Measurements from ENCODE around the gene KPNA4.
"Not testable (repeated sequence)": the region's sequence is repeated elsewhere in the genome, so short reads cannot be mapped to it uniquely, and the experiment has no call there.

The KPNA4 gene

DNA sequence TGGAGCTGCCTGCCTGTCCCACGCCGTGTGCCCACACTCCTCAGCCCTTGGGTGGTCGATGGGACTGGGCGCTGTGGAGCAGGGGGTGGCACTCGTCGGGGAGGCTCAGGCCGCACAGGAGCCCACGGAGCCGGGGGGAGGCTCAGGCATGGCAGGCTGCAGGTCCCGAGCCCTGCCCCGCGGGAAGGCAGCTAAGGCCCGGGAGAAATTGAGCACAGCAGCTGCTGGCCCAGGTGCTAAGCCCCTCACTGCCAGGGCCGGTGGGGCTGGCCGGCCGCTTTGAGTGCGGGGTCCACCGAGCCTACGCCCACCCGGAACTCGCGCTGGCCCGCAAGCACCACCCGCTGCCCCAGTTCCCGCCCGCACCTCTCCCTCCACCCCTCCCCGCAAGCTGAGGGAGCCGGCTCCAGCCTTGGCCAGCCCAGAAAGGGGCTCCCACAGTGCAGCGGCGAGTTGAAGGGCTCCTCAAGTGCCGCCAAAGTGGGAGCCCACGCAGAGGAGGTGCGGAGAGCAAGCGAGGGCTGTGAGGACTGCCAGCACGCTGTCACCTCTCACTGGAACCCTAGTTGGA is 8.7 kb upstream of the KPNA4 start:
- not testable (repeated sequence) for DNase-seq (ENCODE audit: low spot score)

- DNase-seq (ENCODE audit: low spot score): no peak
Observed at GRCh38 chr3:160569894-160570652, 4.7 kb upstream of the KPNA4 start.

DNA sequence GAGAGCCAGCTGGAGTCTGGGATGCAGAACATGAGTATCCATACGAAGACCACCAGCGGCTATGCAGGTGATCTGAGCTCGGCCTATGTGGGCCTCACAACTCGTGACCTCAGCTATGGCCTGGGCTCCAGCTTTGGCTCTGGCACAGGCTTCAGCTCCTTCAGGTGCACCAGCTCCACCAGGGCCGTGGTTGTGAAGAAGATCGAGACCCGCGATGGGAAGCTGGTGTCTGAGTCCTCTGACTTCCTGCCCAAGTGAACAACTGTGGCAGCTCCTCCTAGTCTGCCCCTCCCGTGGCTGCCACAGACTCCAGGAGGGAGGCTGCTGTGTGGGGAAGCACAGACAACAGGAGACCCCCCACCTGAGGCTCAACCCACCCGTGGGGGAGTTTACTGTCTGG is 3.6 kb upstream of the KPNA4 start:
- no peak for DNase-seq (ENCODE audit: low spot score)

DNA sequence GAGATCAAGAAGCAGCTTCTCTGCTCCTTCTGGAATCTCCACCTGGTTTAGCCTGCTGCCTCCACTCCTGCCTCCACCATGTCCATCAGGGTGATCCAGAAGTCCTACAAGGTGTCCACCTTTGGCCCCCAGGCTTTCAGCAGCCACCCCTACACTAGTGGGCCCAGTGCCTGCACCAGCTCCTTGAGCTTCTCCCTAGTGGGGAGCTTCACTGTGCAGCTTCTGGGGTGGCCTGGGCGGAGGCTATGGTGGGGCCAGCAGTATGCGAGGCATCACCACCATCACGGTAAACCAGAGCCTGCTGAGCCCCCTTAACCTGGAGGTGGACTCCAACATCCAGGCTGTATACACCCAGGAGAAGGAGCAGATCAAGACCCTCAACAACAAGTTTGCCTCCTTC is 2.4 kb upstream of the KPNA4 start:
- DNase-seq (ENCODE audit: low spot score): no peak

DNA sequence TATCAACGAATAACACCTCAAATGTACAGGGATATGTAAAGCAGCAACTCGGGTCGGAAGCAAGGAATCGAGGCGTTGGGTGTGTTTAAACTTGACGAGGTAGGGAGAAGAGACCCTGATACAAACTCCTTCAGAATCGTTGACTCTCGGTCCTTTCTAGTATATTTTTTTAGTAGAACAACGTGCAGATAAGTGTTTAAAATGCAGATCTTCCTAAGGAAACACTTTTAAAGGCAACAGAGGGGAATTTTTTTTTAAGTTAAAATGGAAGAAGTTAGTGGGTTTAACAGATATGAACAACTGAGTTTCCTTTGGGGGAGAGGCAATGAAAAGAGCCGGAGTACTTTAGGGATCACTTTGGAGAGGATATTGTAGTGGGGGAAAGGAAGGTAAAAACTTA is 1.1 kb upstream of the KPNA4 start:
- no peak for DNase-seq (ENCODE audit: low spot score)

- peak; percentile 68 for DNase-seq (ENCODE audit: low spot score)
Observed at GRCh38 chr3:160564949-160565441, 376 bp downstream of the KPNA4 start.

DNA sequence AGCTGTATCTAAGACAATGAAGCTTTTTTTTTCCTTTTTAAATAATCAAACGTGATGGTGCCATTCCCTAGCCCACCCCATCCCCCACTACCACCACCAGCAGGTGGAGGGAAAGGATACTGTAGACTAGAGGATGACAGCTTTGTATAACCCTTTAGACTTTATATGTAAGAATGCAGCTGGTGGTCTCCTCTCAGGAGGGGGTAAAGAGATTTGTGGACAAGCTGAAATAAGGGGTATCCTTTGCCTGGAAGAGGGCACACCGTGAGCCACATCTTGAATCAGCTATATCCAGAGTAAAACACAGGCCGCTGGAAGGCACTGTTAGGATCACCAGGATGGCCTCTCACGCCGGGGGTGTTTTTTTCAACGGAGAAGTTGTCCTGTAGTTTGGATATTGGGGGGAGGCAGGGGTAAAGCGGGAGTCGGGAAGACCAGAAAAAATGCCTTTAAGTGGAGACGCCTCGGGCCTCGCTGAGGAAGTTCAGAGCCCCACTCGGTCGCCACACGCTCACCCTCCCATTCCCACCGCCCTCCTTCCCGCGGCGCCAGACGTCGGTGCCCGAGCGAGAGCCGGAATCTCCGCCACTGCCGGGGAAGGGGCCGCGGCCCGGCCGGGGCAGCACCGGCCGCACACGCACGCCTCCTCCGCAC is 986 bp downstream of the KPNA4 start:
- no peak for DNase-seq (ENCODE audit: low spot score)

- DNase-seq (ENCODE audit: low spot score): no peak
Observed at GRCh38 chr3:160562952-160563351, 2.4 kb downstream of the KPNA4 start.

- no peak for DNase-seq (ENCODE audit: low spot score)
Observed at GRCh38 chr3:160557571-160557970, 7.8 kb downstream of the KPNA4 start.

- no peak for DNase-seq (ENCODE audit: low spot score)
Observed at GRCh38 chr3:160556141-160556540, 9.2 kb downstream of the KPNA4 start.

GRCh38 chr3:160554980-160555379 is 10.4 kb downstream of the KPNA4 start:
- no peak for DNase-seq (ENCODE audit: low spot score)

DNA sequence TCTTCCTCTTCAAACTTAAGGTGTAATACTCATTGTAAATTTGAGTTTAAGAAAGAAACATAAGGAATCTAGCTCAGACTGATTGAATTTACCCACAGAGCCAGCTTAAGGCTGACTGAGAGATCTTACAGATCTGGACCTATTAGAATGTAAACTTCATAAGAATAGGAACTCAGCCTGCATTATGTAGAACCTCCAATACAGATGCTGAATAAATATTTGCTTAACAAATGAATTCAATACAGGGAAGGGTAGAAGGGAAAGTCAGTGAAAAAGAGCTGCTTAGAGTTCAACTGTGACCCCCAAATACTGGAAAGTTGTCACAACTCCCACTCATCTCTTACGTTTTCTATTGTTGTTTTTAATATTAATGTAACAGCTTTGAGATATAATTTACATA is 11.5 kb downstream of the KPNA4 start:
- no peak for DNase-seq (ENCODE audit: low spot score)

GRCh38 chr3:160546727-160547126 is 18.6 kb downstream of the KPNA4 start:
- DNase-seq (ENCODE audit: low spot score): no peak

DNA sequence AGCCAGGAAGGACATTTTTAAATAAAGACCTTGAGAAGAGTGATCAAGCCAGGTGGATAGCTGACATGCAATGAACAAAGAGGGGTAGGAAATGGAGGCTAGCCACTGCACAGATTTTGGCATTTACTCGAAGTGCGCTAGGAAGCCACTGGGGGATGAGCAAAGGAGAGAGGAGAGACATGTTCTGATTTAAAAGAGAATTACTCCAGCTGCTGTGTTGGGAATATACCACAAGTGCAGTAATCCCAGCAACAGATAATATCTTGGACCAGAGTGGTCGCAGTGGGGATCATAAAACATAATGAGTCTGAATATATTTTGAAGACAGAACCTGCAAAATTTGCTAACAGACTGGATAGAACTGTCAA is 19.9 kb downstream of the KPNA4 start:
- DNase-seq (ENCODE audit: low spot score): no peak

- DNase-seq (ENCODE audit: low spot score): no peak
Observed at GRCh38 chr3:160544844-160545503, 20.4 kb downstream of the KPNA4 start.

DNA sequence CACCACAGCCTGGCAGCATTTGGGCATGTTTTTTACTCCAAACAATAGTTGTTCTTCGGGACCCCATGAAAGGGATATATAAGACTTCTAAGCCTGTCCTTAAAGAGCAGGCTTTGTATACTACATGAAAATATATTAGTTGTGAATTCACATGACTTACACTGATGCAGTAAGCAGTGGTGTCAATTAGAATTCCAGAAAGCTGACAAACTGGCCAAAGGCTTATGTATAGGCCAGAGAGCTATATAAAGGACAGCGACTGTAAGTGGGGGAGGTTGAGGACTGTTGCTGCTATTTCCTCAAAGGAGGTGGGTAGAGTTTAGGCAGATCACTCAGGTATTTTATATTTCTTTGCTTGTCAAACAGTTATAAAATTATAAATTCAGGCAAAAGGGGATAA is 24.8 kb downstream of the KPNA4 start:
- no peak for DNase-seq (ENCODE audit: low spot score)

- no peak for DNase-seq (ENCODE audit: low spot score)
Observed at GRCh38 chr3:160538895-160539294, 26.5 kb downstream of the KPNA4 start.

DNA sequence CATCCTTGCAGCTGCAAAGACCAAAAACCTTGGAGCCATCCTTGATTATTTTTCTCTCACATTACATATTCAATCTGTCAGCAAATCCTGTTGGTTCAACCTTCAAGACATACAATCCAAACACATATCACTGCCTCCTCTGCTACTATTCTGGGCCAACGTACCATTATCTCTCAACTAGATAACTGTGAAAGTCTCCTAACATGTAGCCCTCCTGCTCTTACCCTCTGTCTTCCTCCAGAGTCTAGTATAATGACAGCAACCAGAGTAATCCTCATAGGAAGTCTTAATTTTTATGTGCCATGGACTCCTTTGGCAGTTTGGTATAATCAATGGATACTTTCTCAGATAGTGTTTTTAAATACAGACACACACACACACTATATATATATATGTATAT is 27.6 kb downstream of the KPNA4 start:
- no peak for DNase-seq (ENCODE audit: low spot score)

GRCh38 chr3:160532371-160532770 is 33.0 kb downstream of the KPNA4 start:
- DNase-seq (ENCODE audit: low spot score): no peak

- no peak for DNase-seq (ENCODE audit: low spot score)
Observed at GRCh38 chr3:160531311-160531710, 34.1 kb downstream of the KPNA4 start.

DNA sequence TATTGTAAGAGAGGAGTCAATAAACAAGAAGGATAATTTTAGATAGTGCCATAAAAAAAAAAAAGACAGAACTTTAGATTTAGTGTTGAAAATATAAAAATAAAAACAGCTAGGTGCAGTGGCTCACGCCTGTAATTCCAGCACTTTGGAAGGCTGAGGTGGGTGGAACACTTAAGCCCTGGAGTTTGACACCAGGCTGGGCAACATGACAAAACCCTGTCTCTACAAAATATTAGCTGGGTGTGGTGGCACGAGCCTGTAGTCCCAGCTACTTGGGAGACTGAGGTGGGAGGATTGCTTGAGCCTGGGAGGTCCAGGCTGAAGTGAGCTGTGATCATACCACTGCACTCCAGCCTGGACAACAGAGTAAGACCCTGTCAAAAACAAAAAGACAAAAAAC is 49.0 kb downstream of the KPNA4 start:
- not testable (repeated sequence) for DNase-seq (ENCODE audit: low spot score)

DNA sequence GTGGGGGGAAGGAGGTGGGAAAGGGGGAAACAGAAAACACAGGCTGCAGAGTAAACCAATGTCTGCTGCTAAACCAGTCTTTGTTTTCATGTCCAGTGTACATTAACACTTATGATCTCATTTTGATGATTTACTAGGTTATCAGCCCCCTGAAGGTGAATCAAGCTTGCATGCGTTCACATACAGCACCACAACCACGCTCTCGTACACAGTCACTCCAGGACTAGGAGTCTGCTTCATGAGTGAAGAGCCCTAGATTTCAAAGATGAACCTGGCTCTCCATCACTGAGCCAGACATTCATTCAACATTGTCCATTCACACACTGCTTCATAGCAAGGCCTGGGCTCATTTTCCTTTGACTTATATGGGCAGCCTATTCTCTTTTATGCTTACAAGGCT is 64.0 kb downstream of the KPNA4 start:
- DNase-seq (ENCODE audit: low spot score): no peak

DNA sequence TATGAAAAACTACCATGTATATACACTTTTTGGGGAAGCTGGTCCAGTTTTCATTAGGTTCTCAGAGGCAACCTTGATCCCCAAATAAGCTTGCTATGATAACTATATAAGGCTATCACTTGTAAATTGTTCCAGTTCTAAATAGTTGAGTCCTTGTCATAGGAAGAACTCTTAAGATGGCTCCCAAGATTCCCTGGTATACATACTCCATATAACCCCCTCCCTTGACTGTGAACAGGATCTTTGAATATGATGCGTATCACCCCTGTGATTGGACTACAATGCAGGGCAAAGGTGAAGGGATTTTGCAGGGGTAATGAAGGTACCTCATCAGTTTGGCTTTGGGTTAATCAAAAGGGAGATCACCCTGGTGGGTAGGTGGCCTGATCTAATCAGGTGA is 67.2 kb downstream of the KPNA4 start:
- no peak for DNase-seq (ENCODE audit: low spot score)
